Measurements from ENCODE around the gene LINGO3.

GRCh38 chr19:2315818-2316353 is 7.9 kb upstream of the LINGO3 start:
- TF ChIP-seq POLR2AphosphoS5 (IDR thresholded peaks at IDR 0.05; ENCODE audit: low read depth, low read length) (no peak), POLR2A (IDR thresholded peaks at IDR 0.05; ENCODE audit: low read depth, low read length) (no peak)

Data from GM12892 (cell line).